LNCaP clone FGC (cell line): ENCODE results near the gene XPR1.
A peak's percentile ranks its signal among the peaks of the same experiment; 100 is the strongest.

Source experiments
- DNase-seq: peaks from one replicate; pipeline ENCODE4 v3.0.0-alpha.2; 2011; ENCODE audit warnings: low read depth
- H3K4me3 ChIP-seq: 2 replicates; pipeline ENCODE4 v1.5.1; 2011; ENCODE audit warnings: mild to moderate bottlenecking, low read depth, low read length, control low read depth
- TF ChIP-seq, protein P1 (sequence below): IDR thresholded peaks from 2 replicates; pipeline ENCODE4 v1.5.1; 2012; ENCODE audit warnings: mild to moderate bottlenecking; ENCODE audit not compliant: control insufficient read depth, insufficient read depth; ENCODE audit errors: extremely low read depth

XPR1 gene

DNA sequence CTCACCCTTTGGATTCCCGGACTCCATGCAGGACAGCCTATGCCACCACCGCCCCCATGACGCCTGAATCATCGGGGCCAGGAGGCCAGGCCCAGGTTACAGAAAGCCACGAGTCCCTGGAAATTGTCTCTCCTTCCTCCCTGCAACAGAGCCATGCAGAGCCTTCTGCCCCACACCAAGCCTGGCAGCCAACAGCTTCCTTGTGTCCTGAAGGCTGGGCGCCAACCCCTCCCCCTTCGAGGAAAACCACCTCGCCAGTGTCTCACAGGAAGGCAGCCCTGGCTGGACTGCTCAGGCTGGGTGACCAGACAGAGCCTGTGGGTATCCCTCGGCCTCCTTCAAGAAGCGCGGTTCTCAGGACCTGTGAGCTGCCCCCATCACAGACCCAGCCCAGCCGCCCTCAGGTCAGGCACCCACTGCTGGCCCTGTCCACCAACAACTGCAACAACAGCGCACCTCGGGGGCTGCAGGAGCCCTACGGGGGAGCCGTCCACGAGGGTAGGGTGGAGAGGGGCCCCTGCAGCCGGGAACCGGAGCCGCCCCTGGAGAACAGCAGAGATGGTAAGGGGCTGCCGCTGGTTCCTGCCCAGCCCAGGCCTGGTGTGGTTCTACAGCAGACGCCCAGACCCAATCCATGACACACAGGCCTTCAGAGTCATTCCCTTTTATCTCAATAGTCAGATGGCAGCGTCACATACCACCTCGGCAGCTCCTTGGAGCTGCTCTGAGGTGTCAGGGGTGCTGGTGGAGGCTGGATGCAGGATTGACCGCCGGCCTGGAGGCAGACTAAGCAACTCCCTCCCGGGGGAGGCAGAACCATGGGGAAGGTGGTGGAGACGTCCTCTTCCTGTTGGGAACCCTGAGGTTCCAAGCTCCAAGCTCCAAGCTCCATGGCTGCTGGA lies 304.5 kb downstream of the XPR1 start:
- TF ChIP-seq, protein P1, sequence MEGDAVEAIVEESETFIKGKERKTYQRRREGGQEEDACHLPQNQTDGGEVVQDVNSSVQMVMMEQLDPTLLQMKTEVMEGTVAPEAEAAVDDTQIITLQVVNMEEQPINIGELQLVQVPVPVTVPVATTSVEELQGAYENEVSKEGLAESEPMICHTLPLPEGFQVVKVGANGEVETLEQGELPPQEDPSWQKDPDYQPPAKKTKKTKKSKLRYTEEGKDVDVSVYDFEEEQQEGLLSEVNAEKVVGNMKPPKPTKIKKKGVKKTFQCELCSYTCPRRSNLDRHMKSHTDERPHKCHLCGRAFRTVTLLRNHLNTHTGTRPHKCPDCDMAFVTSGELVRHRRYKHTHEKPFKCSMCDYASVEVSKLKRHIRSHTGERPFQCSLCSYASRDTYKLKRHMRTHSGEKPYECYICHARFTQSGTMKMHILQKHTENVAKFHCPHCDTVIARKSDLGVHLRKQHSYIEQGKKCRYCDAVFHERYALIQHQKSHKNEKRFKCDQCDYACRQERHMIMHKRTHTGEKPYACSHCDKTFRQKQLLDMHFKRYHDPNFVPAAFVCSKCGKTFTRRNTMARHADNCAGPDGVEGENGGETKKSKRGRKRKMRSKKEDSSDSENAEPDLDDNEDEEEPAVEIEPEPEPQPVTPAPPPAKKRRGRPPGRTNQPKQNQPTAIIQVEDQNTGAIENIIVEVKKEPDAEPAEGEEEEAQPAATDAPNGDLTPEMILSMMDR = no peak
- H3K4me3 ChIP-seq = no peak overlapping the region
- DNase-seq = peak; percentile 3

DNA sequence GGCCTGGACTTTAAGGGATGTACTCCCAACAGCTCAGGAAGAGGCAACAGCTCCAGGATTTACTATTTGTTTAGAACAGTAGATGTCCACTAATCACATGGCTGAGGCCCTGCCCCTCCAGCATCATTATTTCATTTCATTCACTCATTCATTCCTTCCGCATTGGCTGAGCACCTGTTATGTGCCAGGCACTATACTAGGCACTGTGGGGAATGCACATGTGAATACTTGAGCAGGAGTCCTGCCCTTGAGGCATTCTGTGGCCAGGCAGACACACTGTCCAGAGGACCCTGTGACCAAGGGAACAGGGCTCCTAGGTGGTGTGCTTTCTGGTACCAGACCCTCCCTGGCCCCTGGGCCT lies 305.2 kb downstream of the XPR1 start:
- TF ChIP-seq, protein P1 = no peak
- no peak overlapping the region for H3K4me3 ChIP-seq
- DNase-seq = no peak

- no peak overlapping the region for H3K4me3 ChIP-seq
- TF ChIP-seq, protein P1 = no peak
- DNase-seq = no peak
Observed at GRCh38 chr1:180937624-180938225, 305.9 kb downstream of the XPR1 start.

DNA sequence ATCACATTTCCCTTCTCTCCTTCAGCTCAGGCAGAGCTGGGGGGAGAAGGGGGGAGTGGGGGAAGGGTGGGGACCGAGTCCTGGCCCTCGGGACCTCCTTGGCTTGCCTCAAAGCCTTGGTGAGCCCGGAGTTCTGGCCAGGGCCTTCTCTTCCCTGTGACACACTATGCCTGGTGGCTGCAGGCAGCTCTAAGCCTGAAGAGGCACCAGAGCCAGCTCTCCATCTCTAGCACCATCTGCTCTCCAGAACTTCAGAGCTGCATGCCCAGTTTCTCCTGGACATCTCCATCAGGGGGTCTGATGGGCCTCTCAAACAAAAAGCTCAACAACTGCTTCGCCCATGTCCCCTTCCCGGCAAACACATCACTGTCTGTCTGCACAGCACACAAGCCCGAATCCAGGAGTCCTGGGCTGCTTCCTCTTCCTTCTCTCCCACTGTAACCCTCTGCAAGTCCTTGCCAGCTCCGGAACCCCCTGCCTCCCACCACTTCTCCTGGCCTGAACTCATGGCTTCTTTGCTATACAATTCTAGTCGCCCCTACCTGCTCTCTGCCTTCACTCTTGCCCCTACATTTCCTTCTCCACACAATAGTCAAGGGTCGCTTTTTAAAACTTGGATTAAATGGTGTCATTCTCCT lies 307.4 kb downstream of the XPR1 start:
- DNase-seq = no peak
- H3K4me3 ChIP-seq = no peak overlapping the region
- TF ChIP-seq, protein P1 = no peak

- no peak for DNase-seq
- H3K4me3 ChIP-seq = no peak overlapping the region
- TF ChIP-seq, protein P1 = no peak
Observed at GRCh38 chr1:180939711-180940103, 307.9 kb downstream of the XPR1 start.
